Measurements from ENCODE around the gene CSF2RB.

Gene CSF2RB

DNA sequence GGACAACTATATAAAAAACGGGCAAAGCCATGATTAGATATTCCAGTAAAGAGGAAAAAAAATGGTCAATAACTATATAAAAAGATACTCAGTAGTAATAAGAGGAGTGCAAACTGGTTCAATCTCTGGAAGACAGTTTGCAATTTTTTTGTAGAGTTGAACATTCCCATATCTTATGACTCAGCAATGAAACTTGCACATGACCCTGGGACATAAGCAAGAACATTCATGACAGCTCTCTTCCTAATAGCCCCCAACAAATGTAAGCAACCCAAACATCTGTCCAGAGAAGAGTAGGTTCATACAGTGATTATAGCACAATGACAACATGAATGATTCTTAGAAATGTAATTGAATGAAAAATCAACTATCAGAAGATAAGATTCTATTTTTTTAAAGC lies 21.8 kb upstream of the CSF2RB start:
- DNase-seq (ENCODE audit: low spot score) = no peak

- DNase-seq (ENCODE audit: low spot score) = no peak
Observed at GRCh38 chr22:36892292-36892691, 21.1 kb upstream of the CSF2RB start.

DNA sequence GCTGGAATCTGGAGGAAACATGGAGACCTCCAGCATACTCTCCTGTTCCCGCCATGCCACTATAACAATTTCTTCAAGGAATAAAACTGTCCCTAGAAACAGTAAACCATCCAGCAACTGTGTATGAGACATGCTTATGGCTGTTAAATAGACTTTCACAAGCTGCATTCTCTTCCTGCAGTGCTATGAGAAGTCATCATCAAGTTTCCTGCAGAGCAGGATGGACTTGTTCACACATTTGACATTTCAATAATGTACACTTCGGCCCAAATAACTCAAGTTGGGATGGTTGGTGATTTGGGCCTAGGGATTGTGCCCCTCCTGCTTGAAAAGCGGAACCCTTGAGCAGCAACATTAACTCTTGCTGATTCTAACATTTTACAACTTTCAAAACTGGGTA lies 20.2 kb upstream of the CSF2RB start:
- DNase-seq (ENCODE audit: low spot score) = no peak

DNA sequence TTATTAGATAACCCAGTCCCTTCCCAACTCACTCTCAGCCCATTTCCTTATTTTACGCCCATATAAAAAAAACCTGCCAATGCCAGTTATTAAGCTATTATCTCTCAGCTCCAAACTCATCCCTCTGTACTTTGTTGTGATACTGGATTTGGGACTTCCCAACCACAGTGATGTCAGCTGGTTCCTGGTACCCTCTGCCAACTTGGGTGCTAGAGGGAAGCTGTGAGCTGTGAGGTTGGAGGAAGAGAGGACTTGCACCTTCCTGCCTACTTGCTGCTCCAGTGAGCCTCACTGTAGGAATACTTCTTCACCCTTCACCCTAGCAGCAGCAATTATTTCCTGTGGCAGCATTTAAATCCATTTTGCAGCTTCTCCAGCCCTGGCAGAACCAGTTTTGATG lies 19.2 kb upstream of the CSF2RB start:
- DNase-seq (ENCODE audit: low spot score) = no peak

DNA sequence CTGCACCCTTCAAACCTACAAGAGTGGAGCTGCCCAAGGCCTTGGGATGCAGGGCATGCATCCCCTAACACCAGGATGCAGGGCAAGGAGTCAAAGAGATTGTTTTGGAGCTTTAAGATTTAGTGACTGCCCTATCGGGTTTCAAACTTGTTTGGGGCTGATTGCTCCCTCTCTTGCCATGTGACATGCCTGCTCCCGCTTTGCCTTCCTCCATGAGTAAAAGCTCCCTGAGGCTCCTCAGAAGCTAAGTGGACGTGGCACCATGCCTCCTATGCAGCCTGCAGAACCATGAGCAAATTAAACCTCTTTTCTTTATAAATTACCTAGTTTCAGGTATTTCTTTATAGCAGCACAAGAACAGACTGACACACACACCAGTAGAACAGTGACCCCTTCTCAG lies 15.8 kb upstream of the CSF2RB start:
- DNase-seq (ENCODE audit: low spot score) = no peak

GRCh38 chr22:36898690-36899089 lies 14.7 kb upstream of the CSF2RB start:
- no peak for DNase-seq (ENCODE audit: low spot score)

- DNase-seq (ENCODE audit: low spot score) = no peak
Observed at GRCh38 chr22:36899498-36899897, 13.9 kb upstream of the CSF2RB start.

- DNase-seq (ENCODE audit: low spot score) = no peak
Observed at GRCh38 chr22:36900225-36900624, 13.2 kb upstream of the CSF2RB start.

DNA sequence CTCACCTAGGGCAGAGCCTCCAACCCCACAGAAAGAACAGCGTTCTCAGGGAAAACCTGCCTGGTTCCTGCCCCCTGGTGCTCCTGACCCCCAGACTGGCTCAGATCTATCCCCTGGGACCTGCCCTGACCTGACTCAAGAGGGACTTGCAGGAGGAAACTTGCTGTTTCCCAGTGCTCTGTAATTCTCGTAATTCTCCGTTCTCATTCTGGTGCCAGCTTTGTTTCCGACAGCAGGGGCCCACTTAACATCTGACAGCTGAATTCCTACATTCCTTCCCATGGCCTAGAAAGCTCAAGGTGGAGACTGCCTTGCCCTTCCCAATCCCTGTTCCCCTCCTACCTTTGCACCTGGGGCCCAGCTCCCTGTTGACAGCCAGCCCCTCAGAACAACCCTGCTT lies 12.5 kb upstream of the CSF2RB start:
- no peak for DNase-seq (ENCODE audit: low spot score)

DNA sequence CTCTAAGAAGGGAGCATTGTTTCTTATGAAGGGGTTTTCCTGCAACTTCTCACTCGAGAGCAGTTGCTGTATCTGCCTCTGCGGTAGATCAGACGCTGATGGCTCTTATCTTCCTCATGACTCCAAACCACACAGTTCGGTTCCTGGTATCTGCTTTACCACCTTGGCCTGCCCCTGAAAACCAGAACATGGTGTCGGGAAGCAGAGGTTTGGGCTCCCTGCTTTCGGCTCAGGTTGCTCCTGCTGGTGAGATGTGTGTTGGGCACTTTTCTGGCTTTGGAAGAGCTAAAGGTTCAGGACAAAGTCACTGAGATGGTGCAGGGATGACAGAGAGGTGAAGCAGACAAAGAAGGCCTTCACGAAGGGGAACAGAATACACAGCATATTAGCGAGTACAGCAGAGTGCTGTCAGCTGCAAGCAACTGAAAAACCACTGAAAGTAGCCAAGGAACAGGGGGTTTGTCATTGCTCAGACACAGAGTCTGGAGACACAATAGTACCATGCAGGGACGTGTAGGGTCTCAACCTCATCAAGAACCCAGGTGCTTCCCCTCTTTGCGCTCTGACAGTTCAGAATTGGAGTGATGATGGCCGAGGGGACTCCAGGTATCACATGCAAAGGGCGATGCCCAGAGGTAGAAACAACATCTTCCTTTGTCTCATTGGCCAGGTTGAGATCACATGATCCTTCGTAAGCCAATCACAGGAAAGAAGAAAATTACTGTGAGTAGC lies 11.9 kb upstream of the CSF2RB start:
- DNase-seq (ENCODE audit: low spot score) = no peak

DNA sequence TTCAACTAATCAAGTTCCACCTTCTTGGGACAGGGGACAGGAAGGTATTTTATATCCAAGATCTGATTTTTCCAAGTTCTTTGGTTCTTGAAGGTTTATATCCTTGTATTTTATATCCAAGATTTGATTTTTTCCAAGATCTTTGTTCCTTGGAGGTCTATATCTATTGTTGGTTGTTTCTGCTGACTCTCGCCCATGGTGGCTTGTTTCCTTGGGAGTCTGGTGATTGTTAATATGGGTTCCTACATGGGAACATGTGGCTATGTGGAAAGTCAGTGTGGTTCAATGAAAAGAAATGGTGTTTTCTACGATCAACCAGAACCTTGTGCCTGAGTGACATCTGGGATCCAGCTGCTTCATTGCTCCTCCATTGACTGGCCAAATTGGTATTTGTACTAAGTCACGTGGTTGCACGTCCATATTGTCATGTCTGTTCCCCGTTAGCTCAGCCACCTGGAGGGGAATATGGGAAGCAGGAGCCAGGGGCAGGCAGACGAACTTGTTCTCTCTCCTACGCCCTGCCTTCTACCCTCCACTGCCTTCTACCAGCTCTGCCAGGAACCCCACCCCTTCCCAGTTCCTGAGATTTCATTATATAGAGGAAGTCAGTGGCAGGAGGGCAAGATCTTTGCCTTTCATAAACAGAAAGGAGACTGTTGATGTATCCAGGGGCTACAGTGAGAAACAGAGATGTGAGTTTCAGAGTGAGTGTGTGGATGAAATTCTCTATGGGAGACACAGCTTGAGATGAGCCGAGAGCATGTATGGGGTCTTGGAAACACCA lies 11.1 kb upstream of the CSF2RB start:
- DNase-seq (ENCODE audit: low spot score) = no peak

GRCh38 chr22:36904260-36904880 lies 9.1 kb upstream of the CSF2RB start:
- no peak for DNase-seq (ENCODE audit: low spot score)

GRCh38 chr22:36907253-36908195 lies 5.9 kb upstream of the CSF2RB start:
- DNase-seq (ENCODE audit: low spot score) = no peak

DNA sequence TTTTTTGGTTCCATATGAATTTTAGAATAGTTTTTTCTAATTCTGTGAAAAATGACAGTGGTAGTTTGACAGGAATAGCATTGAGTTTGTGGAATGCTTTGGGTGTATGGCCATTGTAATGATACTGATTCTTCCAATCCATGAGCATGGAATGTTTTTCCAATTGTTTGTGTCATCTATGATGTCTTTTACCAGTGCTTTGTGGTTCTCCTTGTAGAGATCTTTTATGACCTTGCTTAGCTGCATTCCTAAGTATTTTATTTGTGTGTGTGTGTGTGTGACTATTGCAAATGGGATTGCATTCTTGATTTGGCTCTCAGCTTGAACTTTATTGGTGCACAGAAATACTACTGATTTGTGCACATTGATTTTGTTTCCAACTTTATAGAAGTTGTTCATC lies 3.0 kb upstream of the CSF2RB start:
- no peak for DNase-seq (ENCODE audit: low spot score)

GRCh38 chr22:36911887-36912661 lies 1.4 kb upstream of the CSF2RB start:
- no peak for DNase-seq (ENCODE audit: low spot score)

GRCh38 chr22:36912694-36913426 lies 568 bp upstream of the CSF2RB start:
- no peak for DNase-seq (ENCODE audit: low spot score)

DNA sequence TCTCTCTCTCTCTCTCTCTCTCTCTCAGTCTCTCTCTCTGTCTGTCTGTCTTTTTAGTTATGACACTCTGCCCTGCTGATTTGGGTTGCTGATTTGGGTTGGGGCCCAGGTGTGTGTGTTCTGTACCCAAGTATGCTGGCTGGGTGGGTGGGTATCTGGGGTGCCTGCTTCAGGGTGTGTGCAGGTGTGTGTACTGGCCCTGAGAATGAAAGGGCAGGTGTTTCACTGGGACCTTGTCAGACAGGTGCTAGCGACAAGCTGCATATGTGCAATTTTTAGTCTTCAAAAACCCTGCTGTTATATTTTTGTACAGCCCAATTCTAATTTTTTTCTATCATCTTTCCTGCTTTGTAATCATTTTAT lies 943 bp downstream of the CSF2RB start:
- DNase-seq (ENCODE audit: low spot score) = no peak

DNA sequence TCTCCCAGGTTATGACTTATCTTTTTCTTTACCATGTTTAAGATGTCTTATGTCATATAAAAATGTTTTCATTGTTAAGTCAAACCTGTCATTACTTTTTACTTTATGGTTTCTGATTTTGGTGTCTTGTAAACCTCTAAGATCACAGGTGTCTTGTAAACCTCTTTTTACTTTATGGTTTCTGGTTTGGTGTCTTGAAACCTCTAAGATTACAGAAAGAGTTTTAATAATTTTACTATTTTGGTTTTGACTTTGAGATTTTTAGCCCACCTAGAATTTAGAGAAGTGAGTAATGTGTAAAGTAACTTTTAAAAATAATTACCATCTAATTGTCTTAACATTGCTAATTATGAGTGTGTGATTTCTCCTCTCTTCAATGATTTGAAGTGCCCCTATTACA lies 2.6 kb downstream of the CSF2RB start:
- no peak for DNase-seq (ENCODE audit: low spot score)

GRCh38 chr22:36918586-36919284 lies 5.3 kb downstream of the CSF2RB start:
- no peak for DNase-seq (ENCODE audit: low spot score)
